Measurements from ENCODE around the gene TCEAL8. TPM values are rescaled to one million over a fixed set of nuclear protein-coding genes. Genes with fewer than 3 reads are reported as not detected.

TCEAL8 gene
- polyA plus RNA-seq, 5 donors: 113 to 156 (median 128) TPM

GRCh38 chrX:103220511-103221323, 34.2 kb downstream of the TCEAL8 start:
- no peak for DNase-seq

GRCh38 chrX:103215425-103215991, 39.4 kb downstream of the TCEAL8 start:
- DNase-seq: peak; percentile 22 to 31

DNA sequence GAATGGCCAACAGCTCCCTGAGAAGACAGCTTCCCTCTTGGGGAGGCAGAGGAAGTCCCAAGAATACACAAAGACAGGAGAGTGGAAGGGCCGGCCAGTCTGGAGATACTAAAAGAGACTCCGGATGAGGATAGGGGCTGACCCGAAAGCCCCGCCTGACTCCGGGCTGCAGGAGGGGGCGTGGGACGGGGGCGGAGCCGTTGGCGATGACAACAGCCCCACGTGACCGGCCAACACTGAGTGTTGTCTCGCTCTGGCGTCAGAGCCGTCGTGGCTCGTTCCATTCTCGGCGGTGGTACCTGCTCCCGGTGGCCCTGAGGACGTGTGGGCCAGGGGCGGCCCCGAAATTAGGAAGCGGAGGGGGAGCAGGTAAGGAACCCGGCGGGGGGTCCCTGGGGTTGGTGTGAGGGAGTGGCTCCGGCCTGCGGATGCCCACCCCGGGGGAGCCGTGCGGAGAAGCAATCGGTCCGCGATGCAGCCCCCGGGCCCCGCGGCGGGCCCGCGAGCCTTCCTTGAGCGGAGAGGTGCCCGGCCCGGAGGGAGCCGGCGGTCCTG, 40.0 kb downstream of the TCEAL8 start, which contains the start of gene BEX4:
Gene BEX4, plus strand, starts transcription at position 239 of the 555 bp plus-strand sequence. CDS start 1,046 bp downstream, outside the sequence.
- peak; percentile 74 to 75 for DNase-seq

- no peak for DNase-seq
Measured at GRCh38 chrX:103212749-103213457, 42.1 kb downstream of the TCEAL8 start.

DNA sequence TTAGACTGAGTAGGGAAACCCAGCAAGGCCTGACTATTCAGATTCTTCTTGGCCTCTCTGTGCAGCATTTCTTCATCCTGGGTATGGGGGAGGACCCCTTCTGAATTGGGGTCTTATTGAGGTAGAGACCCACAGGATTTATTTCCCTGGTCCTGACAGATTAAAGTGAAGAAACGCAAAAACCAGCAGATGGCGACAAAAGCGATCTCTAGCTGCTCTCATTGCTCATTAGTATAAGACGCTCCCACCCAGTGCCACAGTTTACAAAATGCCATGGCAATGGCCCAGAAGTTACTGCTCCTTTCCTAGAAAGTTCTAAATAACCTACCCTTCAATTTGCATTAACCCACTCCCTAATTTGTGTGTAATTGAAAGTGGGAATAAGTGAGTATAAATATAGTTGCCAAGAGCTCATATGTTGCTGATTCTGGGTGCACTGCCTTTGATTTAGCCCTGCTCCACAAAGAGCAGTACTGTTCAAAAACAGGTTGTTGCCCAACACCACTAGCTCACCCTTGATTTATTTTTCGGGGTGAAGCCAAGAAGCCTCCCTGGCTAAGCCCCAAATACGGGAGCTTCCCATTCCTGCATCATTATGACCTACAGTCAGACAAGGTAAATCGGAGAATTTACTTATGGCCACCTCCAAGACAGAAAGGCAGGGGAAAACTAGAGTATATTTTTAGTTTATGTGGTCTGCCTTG, 43.8 kb downstream of the TCEAL8 start:
- DNase-seq: peak; percentile 24 to 37

DNA sequence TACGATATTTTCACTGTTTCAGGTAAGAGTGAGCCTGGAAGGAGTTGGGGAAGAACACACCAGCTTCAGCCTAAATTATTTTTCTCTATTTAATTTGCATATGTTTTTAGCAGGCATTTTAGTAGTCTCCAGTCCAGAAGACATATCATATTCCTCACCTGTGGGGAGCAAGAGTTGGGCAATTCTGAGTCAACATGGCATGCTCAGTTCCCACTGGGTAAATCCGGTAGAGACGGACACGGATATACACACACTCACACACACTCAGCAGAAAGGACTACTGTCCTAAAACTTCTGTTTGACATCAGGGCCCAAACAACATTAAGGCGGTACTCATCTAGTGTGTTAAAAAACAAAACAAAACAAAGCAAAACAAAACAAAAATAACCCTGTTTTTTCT, 44.9 kb downstream of the TCEAL8 start:
- DNase-seq: no peak

Other genes with a start within 250 kb of the TCEAL8 start
- 10 to 100 TPM in 3 of 5 donors, 1 to 10 TPM in 2; 8.2 to 14.8 (median 10.1) TPM for gene BEX1, start 191.0 kb downstream of the TCEAL8 start, polyA plus RNA-seq (ENCODE audit: insufficient read depth in 1 of 5, insufficient read length in 5 of 5, low replicate concordance in 1 of 5)
- under 1 TPM; 0.30 to 0.81 (median 0.58) TPM for gene NXF3, start 162.0 kb downstream of the TCEAL8 start, polyA plus RNA-seq (ENCODE audit: insufficient read depth in 1 of 5, insufficient read length in 5 of 5, low replicate concordance in 1 of 5)
- 100 to 1,000 TPM in 2 of 5 donors, 10 to 100 TPM in 3; 74.9 to 114 (median 91.0) TPM for gene BEX4, start 40.0 kb downstream of the TCEAL8 start, polyA plus RNA-seq (ENCODE audit: insufficient read depth in 1 of 5, insufficient read length in 5 of 5, low replicate concordance in 1 of 5)
- 1 to 10 TPM; 1.8 to 2.6 (median 2.0) TPM for gene TCEAL5, start 21.6 kb upstream of the TCEAL8 start, polyA plus RNA-seq (ENCODE audit: insufficient read depth in 1 of 5, insufficient read length in 5 of 5, low replicate concordance in 1 of 5)
- 10 to 100 TPM; 23.3 to 36.8 (median 25.3) TPM for gene BEX2, start 55.8 kb upstream of the TCEAL8 start, polyA plus RNA-seq (ENCODE audit: insufficient read depth in 1 of 5, insufficient read length in 5 of 5, low replicate concordance in 1 of 5)
- gene TCEAL7, start 75.1 kb upstream of the TCEAL8 start, polyA plus RNA-seq (ENCODE audit: insufficient read depth in 1 of 5, insufficient read length in 5 of 5, low replicate concordance in 1 of 5): 10 to 100 TPM; 19.5 to 32.4 (median 27.7) TPM
- 100 to 1,000 TPM; 138 to 184 (median 150) TPM for gene TCEAL9, start 101.4 kb upstream of the TCEAL8 start, polyA plus RNA-seq (ENCODE audit: insufficient read depth in 1 of 5, insufficient read length in 5 of 5, low replicate concordance in 1 of 5)
- 100 to 1,000 TPM; 389 to 436 (median 421) TPM for gene BEX3, start 121.4 kb upstream of the TCEAL8 start, polyA plus RNA-seq (ENCODE audit: insufficient read depth in 1 of 5, insufficient read length in 5 of 5, low replicate concordance in 1 of 5)

Data from right lung (tissue), 5 donors.